K562 (cell line): ENCODE data around the gene SMC6. TPM values are rescaled to one million over a fixed set of nuclear protein-coding genes. Genes with fewer than 3 reads are reported as not detected.

Experiments
- ATAC-seq: fragments of 200-7000 bp; cut with Tn5 transposase; 3 replicates; pipeline ENCODE4 v1.9.1; 2020; ENCODE audit warnings: moderate library complexity
- BruUV-seq: library from RNA; stranded (reverse); fragments of 400-500 nt; replicated peaks from 2 replicates; lab custom pipeline; 2021; lab: Mats Ljungman, UMichigan
- CTCF ChIA-PET: fragments of 300-600 bp; formaldehyde crosslinking; extraction: SDS; loops from one replicate; lab custom pipeline; 2021; ENCODE audit warnings: low intra/inter-chr PET ratio; lab: Yijun Ruan, JAX
- POLR2A ChIA-PET: fragments of 300-600, 350-650 bp; sonication (Branson Sonifier 250); formaldehyde crosslinking; extraction: SDS; loops from one replicate; lab custom pipeline; 2021; ENCODE audit warnings: antibody characterized with exemption, inconsistent platforms; lab: Yijun Ruan, JAX
- DNase-seq, 4 experiments: peaks; one replicate each; pipeline versions ENCODE4 v3.0.0 to v3.0.0-alpha.2; 2011 to 2018; ENCODE audit warnings: low spot score in 3 of 4, mixed read lengths in 3 of 4; ENCODE audit errors: extremely low read depth in 1 of 4
- FAIRE-seq: peaks from 2 replicates; lab custom pipeline; 2011; peaks lifted over from hg19 to GRCh38; lab: Jason Lieb, UNC
- H2AFZ ChIP-seq: 2 replicates; pipeline ENCODE4 v1.6.0; 2011; ENCODE audit warnings: low read depth, low read length, control low read depth, inconsistent platforms
- H3K27ac ChIP-seq: fragments of 200-600 bp; 3 replicates; pipeline ENCODE4 v1.8.0; 2011; ENCODE audit warnings: low read depth, mild to moderate bottlenecking, control low read depth, inconsistent platforms, low read length, moderate library complexity, mixed read lengths; ENCODE audit errors: extremely low read depth
- H3K27me3 ChIP-seq, 2 experiments: fragments of 300-600 bp in 1 of 2; 2 replicates in 1 of 2; 3 replicates in 1 of 2; pipeline versions ENCODE4 v1.6.0 to v1.8.0; 2011; ENCODE audit warnings: inconsistent platforms in 2 of 2, low read length in 2 of 2, mild to moderate bottlenecking in 1 of 2, mixed read lengths in 1 of 2, moderate library complexity in 1 of 2; ENCODE audit not compliant: control insufficient read depth in 2 of 2, insufficient read depth in 2 of 2
- H3K36me3 ChIP-seq: fragments of 300-600 bp; 3 replicates; pipeline ENCODE4 v1.8.0; 2011; ENCODE audit warnings: mild to moderate bottlenecking, low read length, inconsistent platforms; ENCODE audit not compliant: control insufficient read depth, insufficient read depth
- H3K4me1 ChIP-seq, 2 experiments: fragments of 200-600 bp in 1 of 2; replicated peaks in 1 of 2; 2 replicates in 1 of 2; 3 replicates in 1 of 2; pipeline versions ENCODE4 v1.5.1 to v1.8.0; 2011; ENCODE audit warnings: inconsistent platforms in 2 of 2, low read length in 2 of 2, mild to moderate bottlenecking in 1 of 2, mixed read lengths in 1 of 2, moderate library complexity in 1 of 2; ENCODE audit not compliant: control insufficient read depth in 2 of 2, insufficient read depth in 2 of 2
- H3K4me2 ChIP-seq: 2 replicates; pipeline ENCODE4 v1.6.1; 2011; ENCODE audit warnings: low read length, control low read depth, inconsistent platforms, mixed read lengths; ENCODE audit not compliant: insufficient read depth
- H3K4me3 ChIP-seq: fragments of 200-600 bp; sonication (generic), shearing (Covaris generic); 2 replicates; pipeline ENCODE4 v1.5.1; 2016; ENCODE audit warnings: control low read depth, inconsistent platforms
- H3K79me2 ChIP-seq: fragments of 200-600 bp; 3 replicates; pipeline ENCODE4 v1.8.0; 2011; ENCODE audit warnings: low read length, inconsistent platforms; ENCODE audit not compliant: control insufficient read depth, insufficient read depth
- H3K9ac ChIP-seq, 2 experiments: 2 replicates each; pipeline versions ENCODE4 v1.6.0 to v1.6.1; 2011; ENCODE audit warnings: low read depth in 2 of 2, low read length in 2 of 2, control low read depth in 1 of 2, inconsistent platforms in 1 of 2, mild to moderate bottlenecking in 1 of 2, mixed read lengths in 1 of 2; ENCODE audit not compliant: insufficient read depth in 1 of 2
- H3K9me1 ChIP-seq: one replicate; pipeline ENCODE4 v1.6.0; 2011; ENCODE audit warnings: inconsistent platforms, mild to moderate bottlenecking, low read length, moderate library complexity; ENCODE audit not compliant: control insufficient read depth, insufficient read depth
- H3K9me3 ChIP-seq: replicated peaks from 2 replicates; pipeline ENCODE4 v1.5.1; 2011; ENCODE audit warnings: low read depth, low read length, inconsistent platforms; ENCODE audit not compliant: control insufficient read depth, insufficient read depth
- H4K20me1 ChIP-seq: replicated peaks from 2 replicates; pipeline ENCODE4 v1.6.1; 2011; ENCODE audit warnings: low read length, inconsistent platforms, mixed read lengths; ENCODE audit not compliant: control insufficient read depth, insufficient read depth
- POLR2H ChIP-seq: IDR thresholded peaks from 2 replicates; pipeline ENCODE4 v1.6.1; 2016; ENCODE audit warnings: missing genetic modification characterization, low read depth, mild to moderate bottlenecking, control low read depth, missing compliant biosample characterization, moderate library complexity
- PRMT5 ChIP-seq: sonication (generic); formaldehyde crosslinking; IDR thresholded peaks from 2 replicates; pipeline ENCODE4 v1.5.0; 2020; ENCODE audit warnings: missing genetic modification reagents
- RFX7 ChIP-seq: fragments of 250-450 bp; sonication (Bioruptor Pico); IDR thresholded peaks from 2 replicates; pipeline ENCODE4 v1.5.1; 2021; ENCODE audit warnings: mild to moderate bottlenecking
- TEAD1 ChIP-seq, 2 experiments: fragments of 450-650 bp in 1 of 2; sonication (generic) in 1 of 2; formaldehyde crosslinking; IDR thresholded peaks; 2 replicates each; pipeline versions ENCODE4 v1.4.0 to v1.8.0; 2020 to 2022; ENCODE audit warnings: mild to moderate bottlenecking in 2 of 2, missing genetic modification reagents in 1 of 2
- TEAD2 ChIP-seq: fragments of 450-650 bp; IDR thresholded peaks from 2 replicates; pipeline ENCODE4 v1.6.1; 2016; ENCODE audit warnings: missing genetic modification characterization, control low read depth, missing compliant biosample characterization
- TRIM24 ChIP-seq, 2 experiments: fragments of 450-650 bp; IDR thresholded peaks; 2 replicates each; pipeline ENCODE4 v1.6.1; 2016
- TSC22D4 ChIP-seq: fragments of 450-650 bp; IDR thresholded peaks from 2 replicates; pipeline ENCODE4 v1.6.1; 2016; ENCODE audit warnings: missing genetic modification characterization, missing biosample characterization, control low read depth
- ZNF253 ChIP-seq: fragments of 250-450 bp; sonication (Bioruptor Pico); conservative IDR thresholded peaks from 2 replicates; pipeline ENCODE4 v1.6.1; 2021; ENCODE audit warnings: mild to moderate bottlenecking
- WGBS: fragments of 100-300 bp; shearing (Covaris generic); methylation state at CpG from one replicate; pipeline ENCODE4 v1.1.6; 2016; ENCODE audit warnings: low coverage, mixed read lengths; ENCODE audit not compliant: insufficient coverage; ENCODE audit errors: missing lambda C conversion rate; 5-methylcytosine and 5-hydroxymethylcytosine counted together
- in situ Hi-C: fragments of 300-500 bp; cut with MboI; formaldehyde crosslinking; loops from 4 replicates; pipeline ENCODE4 v1.15.0; 2018; ENCODE audit warnings: inconsistent platforms, mixed read lengths
- intact Hi-C: fragments of 100-400 bp; cut with micrococcal nuclease; formaldehyde crosslinking; loops from 2 replicates; pipeline ENCODE4 v1.14.2; 2022
- polyA plus RNA-seq, 8 experiments: library from polyadenylated mRNA; depleted of rRNA in 4 of 8; stranded (reverse) in 5 of 8; unstranded in 3 of 8; fragments of >200 nt; fragmentation: Nextera tagmentation in 2 of 8; fragmentation: Illumina TruSeq in 1 of 8; extraction: Ambion mirVana in 2 of 8; extraction: Trizol in 1 of 8; gene quantifications; 2 replicates each; pipeline versions ENCODE4 v1.2.1 to v1.2.3, GENCODE V29; 2011 to 2014; ENCODE audit warnings: inconsistent platforms in 1 of 8, missing spikeins in 1 of 8
- total RNA-seq, 7 experiments: library from RNA; depleted of rRNA in 6 of 7; stranded (reverse); fragments of >200 nt in 6 of 7; fragmentation: Illumina TruSeq in 2 of 7; extraction: Trizol in 2 of 7; gene quantifications; 2 replicates each; pipeline versions ENCODE4 v1.2.1 to v1.2.3, GENCODE V29; 2011 to 2021; ENCODE audit warnings: low replicate concordance in 1 of 7
- TF ChIP-seq, protein P1 (sequence below), 2 experiments: fragments of 450-650 bp; conservative IDR thresholded peaks; 2 replicates each; pipeline ENCODE4 v1.6.1; 2017; ENCODE audit warnings: mild to moderate bottlenecking in 2 of 2, moderate library complexity in 2 of 2
- TF ChIP-seq, protein P2 (sequence below): fragments of 250-450 bp; sonication (Bioruptor Pico); IDR thresholded peaks from 2 replicates; pipeline ENCODE4 v1.5.1; 2021; ENCODE audit warnings: mild to moderate bottlenecking
- TF ChIP-seq, protein P3 (sequence below): fragments of 250-450 bp; sonication (Bioruptor Pico); IDR thresholded peaks from 2 replicates; pipeline ENCODE4 v1.5.0; 2020; ENCODE audit warnings: mild to moderate bottlenecking, borderline replicate concordance
- TF ChIP-seq, protein P4 (sequence below): fragments of 450-650 bp; IDR thresholded peaks from 2 replicates; pipeline ENCODE4 v1.6.1; 2016; ENCODE audit warnings: antibody characterized with exemption

The SMC6 gene
- total and polyA plus RNA-seq, 9 of the 15 experiments (the other 6 are each of a cell fraction or from before 2014, with no cell fraction given), result 14.2 to 75.9 (median 47.7) TPM

DNA sequence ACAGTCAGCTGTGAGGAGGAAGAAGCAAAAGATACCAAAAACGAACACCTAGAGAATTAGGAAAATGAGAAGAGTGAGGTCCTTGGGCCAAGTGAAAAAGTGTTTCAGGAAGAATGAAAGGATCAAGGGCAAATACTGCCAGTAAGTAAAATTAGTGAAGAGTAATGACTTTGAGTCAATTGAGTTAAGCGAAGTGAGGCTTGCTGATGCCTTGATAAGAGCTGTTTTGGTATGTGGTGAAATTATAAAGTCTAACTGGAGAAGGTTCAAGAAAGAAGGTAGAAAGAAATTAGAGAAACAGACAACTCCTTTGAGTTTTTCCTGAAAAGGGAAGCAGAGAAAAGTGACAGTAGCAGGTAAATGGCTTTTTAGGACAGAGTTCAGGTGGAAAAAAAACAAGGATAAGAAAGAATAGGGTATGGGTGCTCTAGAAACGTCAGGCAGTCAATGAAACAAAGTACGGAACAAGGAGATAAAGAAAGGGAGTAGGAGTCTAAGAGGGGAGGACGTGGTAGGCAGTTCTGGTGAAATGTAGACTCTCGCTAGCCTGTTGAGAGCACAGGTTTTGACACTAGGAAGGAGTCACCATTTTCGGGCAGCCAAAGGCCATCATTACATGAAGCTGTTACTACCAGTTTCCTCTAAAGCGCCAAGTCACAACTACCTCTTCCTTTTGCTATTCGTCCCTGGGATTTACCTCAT lies 42.9 kb downstream of the SMC6 start:
- 23% methylated on average over 9 of the region's 9 CpGs for WGBS
- intact Hi-C loops (no loop called here), in situ Hi-C loops (no loop called here)
- BruUV-seq, result no TSS peak
- H3K9ac ChIP-seq, result peak overlapping the region in 1 of 2 experiments; percentile 5; a peak in 1 of 4 replicates
- H3K79me2 ChIP-seq, result no peaks in the 10 kb centered on the region; the same call in 2 of the 3 replicates
- H4K20me1 ChIP-seq, result 0 out of 2 replicates have a peak, but pooled peaks cover 6% of the 10 kb centered on the region
- no peaks in the 10 kb centered on the region for H3K9me3 ChIP-seq
- H3K27ac ChIP-seq, result peak overlapping the region; percentile 61
- FAIRE-seq (peak; percentile 81), DNase-seq (peak in 2 of 4 experiments; percentile 49 to 61), ATAC-seq (peak; percentile 89)
- peak overlapping the region; percentile 26; the same call in 1 of the 2 replicates for H3K4me2 ChIP-seq
- H3K4me3 ChIP-seq, result no peak overlapping the region
- peak overlapping the region; percentile 12; the same call in 1 of the 2 replicates for H2AFZ ChIP-seq
- H3K4me1 ChIP-seq, result peaks cover 10 to 22% of the 10 kb centered on the region in 2 experiments
- peaks cover 90% of the 10 kb centered on the region for H3K36me3 ChIP-seq
- POLR2A ChIA-PET, result interaction anchor here (0.7 to 1.2 kb wide), 2 partner anchors 8 to 13 kb away, joined by 3 read pairs; no protein-coding TSS in a partner anchor
- CTCF ChIA-PET, result no interaction called here
- H3K9me1 ChIP-seq, result peaks cover 2% of the 10 kb centered on the region
- no peaks in the 10 kb centered on the region for H3K27me3 ChIP-seq
- no peak for TF ChIP-seq ZNF253
- TF ChIP-seq TEAD1 (CRISPR knock-in tag; IDR thresholded peaks at IDR 0.05), result no peak
- TF ChIP-seq, protein P1, sequence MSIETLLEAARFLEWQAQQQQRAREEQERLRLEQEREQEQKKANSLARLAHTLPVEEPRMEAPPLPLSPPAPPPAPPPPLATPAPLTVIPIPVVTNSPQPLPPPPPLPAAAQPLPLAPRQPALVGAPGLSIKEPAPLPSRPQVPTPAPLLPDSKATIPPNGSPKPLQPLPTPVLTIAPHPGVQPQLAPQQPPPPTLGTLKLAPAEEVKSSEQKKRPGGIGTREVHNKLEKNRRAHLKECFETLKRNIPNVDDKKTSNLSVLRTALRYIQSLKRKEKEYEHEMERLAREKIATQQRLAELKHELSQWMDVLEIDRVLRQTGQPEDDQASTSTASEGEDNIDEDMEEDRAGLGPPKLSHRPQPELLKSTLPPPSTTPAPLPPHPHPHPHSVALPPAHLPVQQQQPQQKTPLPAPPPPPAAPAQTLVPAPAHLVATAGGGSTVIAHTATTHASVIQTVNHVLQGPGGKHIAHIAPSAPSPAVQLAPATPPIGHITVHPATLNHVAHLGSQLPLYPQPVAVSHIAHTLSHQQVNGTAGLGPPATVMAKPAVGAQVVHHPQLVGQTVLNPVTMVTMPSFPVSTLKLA (conservative IDR thresholded peaks at IDR 0.05), result 0 out of 4 replicates have a peak, but pooled peaks of 1 of the 2 experiments have one; percentile 13
- no peak for TF ChIP-seq TEAD2
- TF ChIP-seq, protein P2, sequence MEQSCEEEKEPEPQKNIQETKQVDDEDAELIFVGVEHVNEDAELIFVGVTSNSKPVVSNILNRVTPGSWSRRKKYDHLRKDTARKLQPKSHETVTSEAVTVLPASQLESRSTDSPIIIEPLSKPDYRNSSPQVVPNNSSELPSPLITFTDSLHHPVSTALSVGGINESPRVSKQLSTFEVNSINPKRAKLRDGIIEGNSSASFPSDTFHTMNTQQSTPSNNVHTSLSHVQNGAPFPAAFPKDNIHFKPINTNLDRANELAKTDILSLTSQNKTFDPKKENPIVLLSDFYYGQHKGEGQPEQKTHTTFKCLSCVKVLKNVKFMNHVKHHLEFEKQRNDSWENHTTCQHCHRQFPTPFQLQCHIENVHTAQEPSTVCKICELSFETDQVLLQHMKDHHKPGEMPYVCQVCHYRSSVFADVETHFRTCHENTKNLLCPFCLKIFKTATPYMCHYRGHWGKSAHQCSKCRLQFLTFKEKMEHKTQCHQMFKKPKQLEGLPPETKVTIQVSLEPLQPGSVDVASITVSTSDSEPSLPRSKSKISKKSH (CRISPR knock-in tag), result no peak
- TF ChIP-seq, protein P3, sequence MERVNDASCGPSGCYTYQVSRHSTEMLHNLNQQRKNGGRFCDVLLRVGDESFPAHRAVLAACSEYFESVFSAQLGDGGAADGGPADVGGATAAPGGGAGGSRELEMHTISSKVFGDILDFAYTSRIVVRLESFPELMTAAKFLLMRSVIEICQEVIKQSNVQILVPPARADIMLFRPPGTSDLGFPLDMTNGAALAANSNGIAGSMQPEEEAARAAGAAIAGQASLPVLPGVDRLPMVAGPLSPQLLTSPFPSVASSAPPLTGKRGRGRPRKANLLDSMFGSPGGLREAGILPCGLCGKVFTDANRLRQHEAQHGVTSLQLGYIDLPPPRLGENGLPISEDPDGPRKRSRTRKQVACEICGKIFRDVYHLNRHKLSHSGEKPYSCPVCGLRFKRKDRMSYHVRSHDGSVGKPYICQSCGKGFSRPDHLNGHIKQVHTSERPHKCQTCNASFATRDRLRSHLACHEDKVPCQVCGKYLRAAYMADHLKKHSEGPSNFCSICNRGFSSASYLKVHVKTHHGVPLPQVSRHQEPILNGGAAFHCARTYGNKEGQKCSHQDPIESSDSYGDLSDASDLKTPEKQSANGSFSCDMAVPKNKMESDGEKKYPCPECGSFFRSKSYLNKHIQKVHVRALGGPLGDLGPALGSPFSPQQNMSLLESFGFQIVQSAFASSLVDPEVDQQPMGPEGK, result no peak
- no peak for TF ChIP-seq TSC22D4 (tag)
- TF ChIP-seq, protein P4, sequence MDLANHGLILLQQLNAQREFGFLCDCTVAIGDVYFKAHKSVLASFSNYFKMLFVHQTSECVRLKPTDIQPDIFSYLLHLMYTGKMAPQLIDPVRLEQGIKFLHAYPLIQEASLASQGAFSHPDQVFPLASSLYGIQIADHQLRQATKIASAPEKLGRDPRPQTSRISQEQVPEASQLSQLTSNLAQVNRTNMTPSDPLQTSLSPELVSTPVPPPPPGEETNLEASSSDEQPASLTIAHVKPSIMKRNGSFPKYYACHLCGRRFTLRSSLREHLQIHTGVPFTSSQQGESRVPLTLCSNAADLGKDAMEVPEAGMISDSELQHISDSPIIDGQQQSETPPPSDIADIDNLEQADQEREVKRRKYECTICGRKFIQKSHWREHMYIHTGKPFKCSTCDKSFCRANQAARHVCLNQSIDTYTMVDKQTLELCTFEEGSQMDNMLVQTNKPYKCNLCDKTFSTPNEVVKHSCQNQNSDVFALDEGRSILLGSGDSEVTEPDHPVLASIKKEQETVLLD, result no peak
- no peak for TF ChIP-seq POLR2H (tag)
- no peak for TF ChIP-seq PRMT5 (CRISPR knock-in tag)
- TF ChIP-seq TRIM24 (IDR thresholded peaks at IDR 0.05), result no peak
- no peak for TF ChIP-seq RFX7 (CRISPR knock-in tag)
